ENCODE measurements around the gene FBN1. TPM values are rescaled to one million over a fixed set of nuclear protein-coding genes. Genes with fewer than 3 reads are reported as not detected.
A peak's percentile ranks its signal among the peaks of the same experiment; 100 is the strongest.

The FBN1 gene
- total and polyA plus RNA-seq, 7 donors: 7.7 to 40.6 (median 16.4) TPM

GRCh38 chr15:48459571-48460442 lies 185.7 kb downstream of the FBN1 start:
- intact Hi-C loops (cut with DNase I): no loop called here
- ATAC-seq: peak in 2 of 4 donors; percentile 26 to 57
- WGBS, 3 donors: 79 to 81% (median 80%) methylated on average over 7 of the region's 7 CpGs
- Histone ChIP-seq H3K4me3 (no peak overlapping the region), H3K27me3 (ENCODE audit: insufficient read depth in 3 of 3, low read length in 2 of 3) (no peaks in the 10 kb centered on the region), H3K4me1 (no peaks in the 10 kb centered on the region), H3K27ac (no peak overlapping the region), H3K9me3 (no peaks in the 10 kb centered on the region), H3K36me3 (ENCODE audit: insufficient read depth in 1 of 2, low read depth in 1 of 2) (peaks cover 0 to 27% of the 10 kb centered on the region in 2 donors)
- no peak for DNase-seq
- no peak for TF ChIP-seq CTCF (IDR thresholded peaks at IDR 0.05)

- no peak overlapping the region for H3K27ac ChIP-seq
- DNase-seq: no peak
- intact Hi-C loops (cut with DNase I): no loop called here
- 40 to 80% (median 44%) methylated on average over 2 of the region's 2 CpGs for WGBS, 3 donors
- peaks cover 0 to 22% of the 10 kb centered on the region in 2 donors for H3K36me3 ChIP-seq (ENCODE audit: insufficient read depth in 1 of 2, low read depth in 1 of 2)
- H3K4me3 ChIP-seq: no peak overlapping the region
- H3K4me1 ChIP-seq: no peaks in the 10 kb centered on the region
- H3K9me3 ChIP-seq: no peaks in the 10 kb centered on the region
- no peaks in the 10 kb centered on the region for H3K27me3 ChIP-seq (ENCODE audit: insufficient read depth in 3 of 3, low read length in 2 of 3)
- no peak for TF ChIP-seq CTCF (IDR thresholded peaks at IDR 0.05)
- ATAC-seq: no peak
Measured at GRCh38 chr15:48458876-48459275, 186.6 kb downstream of the FBN1 start.

GRCh38 chr15:48456134-48456533 lies 189.4 kb downstream of the FBN1 start:
- ATAC-seq: no peak
- Histone ChIP-seq H3K4me3 (no peak overlapping the region), H3K27me3 (ENCODE audit: insufficient read depth in 3 of 3, low read length in 2 of 3) (no peaks in the 10 kb centered on the region), H3K4me1 (no peaks in the 10 kb centered on the region), H3K9me3 (no peaks in the 10 kb centered on the region), H3K27ac (no peak overlapping the region), H3K36me3 (ENCODE audit: insufficient read depth in 1 of 2, low read depth in 1 of 2) (peaks cover 0 to 3% of the 10 kb centered on the region in 2 donors)
- no peak for DNase-seq
- TF ChIP-seq CTCF (IDR thresholded peaks at IDR 0.05): no peak
- WGBS, 3 donors: 51 to 70% (median 70%) methylated on average over 1 of the region's 1 CpG
- intact Hi-C loops (cut with DNase I): no loop called here

- Histone ChIP-seq H3K27me3 (ENCODE audit: insufficient read depth in 3 of 3, low read length in 2 of 3) (no peaks in the 10 kb centered on the region), H3K4me3 (no peak overlapping the region), H3K4me1 (no peaks in the 10 kb centered on the region), H3K9me3 (no peaks in the 10 kb centered on the region), H3K36me3 (ENCODE audit: insufficient read depth in 1 of 2, low read depth in 1 of 2) (no peaks in the 10 kb centered on the region), H3K27ac (no peak overlapping the region)
- TF ChIP-seq CTCF (IDR thresholded peaks at IDR 0.05): no peak
- WGBS, 3 donors: 46 to 59% (median 50%) methylated on average over 3 of the region's 3 CpGs
- intact Hi-C loops (cut with DNase I): no loop called here
- DNase-seq: no peak
- ATAC-seq: no peak
Measured at GRCh38 chr15:48451736-48452135, 193.8 kb downstream of the FBN1 start.
